Measurements from ENCODE around the gene ERRFI1.

DNA sequence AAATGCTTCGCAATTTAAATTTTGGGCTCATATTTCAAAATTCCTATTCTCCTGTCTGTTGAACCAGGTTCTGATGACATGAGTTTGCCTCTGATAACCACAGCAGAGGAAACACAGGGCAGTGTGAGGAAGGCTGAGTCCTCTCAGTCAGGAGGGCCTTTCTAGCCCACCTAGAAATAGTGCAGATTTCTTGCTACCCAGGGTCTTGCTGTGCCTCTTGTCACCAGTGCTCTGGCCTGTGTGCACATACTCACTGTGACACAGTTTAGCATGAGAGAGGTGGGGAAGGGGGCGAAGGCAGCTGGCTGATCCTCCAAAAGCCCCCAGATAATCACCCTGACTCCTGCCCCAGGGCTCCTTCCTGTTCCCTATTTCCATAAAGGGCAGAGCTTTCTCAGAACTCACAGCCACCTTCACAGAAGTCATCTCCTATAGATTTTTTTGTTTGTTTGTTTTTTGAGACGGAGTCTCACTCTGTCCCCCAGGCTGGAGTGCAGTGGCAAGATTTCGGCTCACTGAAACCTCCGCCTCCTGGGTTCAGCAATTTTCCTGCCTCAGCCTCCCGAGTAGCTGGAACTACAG is 23.7 kb downstream of the ERRFI1 start:
- TF ChIP-seq, protein P1, sequence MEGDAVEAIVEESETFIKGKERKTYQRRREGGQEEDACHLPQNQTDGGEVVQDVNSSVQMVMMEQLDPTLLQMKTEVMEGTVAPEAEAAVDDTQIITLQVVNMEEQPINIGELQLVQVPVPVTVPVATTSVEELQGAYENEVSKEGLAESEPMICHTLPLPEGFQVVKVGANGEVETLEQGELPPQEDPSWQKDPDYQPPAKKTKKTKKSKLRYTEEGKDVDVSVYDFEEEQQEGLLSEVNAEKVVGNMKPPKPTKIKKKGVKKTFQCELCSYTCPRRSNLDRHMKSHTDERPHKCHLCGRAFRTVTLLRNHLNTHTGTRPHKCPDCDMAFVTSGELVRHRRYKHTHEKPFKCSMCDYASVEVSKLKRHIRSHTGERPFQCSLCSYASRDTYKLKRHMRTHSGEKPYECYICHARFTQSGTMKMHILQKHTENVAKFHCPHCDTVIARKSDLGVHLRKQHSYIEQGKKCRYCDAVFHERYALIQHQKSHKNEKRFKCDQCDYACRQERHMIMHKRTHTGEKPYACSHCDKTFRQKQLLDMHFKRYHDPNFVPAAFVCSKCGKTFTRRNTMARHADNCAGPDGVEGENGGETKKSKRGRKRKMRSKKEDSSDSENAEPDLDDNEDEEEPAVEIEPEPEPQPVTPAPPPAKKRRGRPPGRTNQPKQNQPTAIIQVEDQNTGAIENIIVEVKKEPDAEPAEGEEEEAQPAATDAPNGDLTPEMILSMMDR (IDR thresholded peaks at IDR 0.05; ENCODE audit: low read depth, low read length) = no peak
- no peak for TF ChIP-seq EZH2phosphoT487 (IDR thresholded peaks at IDR 0.05; ENCODE audit: low read depth)
